ENCODE results near the gene FAM83D.

DNA sequence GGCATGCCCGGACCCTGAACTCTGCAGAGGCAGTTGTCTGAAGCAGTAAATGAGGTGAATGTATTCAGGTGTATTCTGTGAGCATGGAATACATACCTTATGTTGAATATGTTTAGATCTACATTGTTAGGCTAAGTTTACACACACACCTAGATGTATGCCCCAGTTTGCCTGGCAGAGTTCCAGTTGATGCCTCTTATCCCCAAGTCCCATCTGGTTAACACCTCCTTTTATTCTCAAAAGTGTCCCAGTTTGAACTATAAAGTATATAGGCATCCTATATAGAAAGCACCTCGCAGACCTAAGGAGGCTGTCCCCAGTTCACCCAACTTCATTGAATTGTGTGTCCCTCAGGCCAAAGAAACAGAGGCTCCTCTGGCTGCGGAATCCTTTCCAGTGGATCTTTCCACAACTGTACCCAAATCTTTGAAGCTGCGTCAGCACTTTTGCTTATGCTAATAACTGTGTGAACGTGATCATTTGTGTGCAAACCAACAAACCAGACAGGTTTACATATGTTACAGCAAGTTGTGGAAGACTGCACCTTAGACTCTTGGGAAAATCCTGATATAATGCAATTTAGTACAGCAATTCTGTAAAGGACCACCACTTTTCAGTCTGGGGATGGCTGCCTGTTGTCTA, 31.1 kb downstream of the FAM83D start:
- TF ChIP-seq, protein P1, sequence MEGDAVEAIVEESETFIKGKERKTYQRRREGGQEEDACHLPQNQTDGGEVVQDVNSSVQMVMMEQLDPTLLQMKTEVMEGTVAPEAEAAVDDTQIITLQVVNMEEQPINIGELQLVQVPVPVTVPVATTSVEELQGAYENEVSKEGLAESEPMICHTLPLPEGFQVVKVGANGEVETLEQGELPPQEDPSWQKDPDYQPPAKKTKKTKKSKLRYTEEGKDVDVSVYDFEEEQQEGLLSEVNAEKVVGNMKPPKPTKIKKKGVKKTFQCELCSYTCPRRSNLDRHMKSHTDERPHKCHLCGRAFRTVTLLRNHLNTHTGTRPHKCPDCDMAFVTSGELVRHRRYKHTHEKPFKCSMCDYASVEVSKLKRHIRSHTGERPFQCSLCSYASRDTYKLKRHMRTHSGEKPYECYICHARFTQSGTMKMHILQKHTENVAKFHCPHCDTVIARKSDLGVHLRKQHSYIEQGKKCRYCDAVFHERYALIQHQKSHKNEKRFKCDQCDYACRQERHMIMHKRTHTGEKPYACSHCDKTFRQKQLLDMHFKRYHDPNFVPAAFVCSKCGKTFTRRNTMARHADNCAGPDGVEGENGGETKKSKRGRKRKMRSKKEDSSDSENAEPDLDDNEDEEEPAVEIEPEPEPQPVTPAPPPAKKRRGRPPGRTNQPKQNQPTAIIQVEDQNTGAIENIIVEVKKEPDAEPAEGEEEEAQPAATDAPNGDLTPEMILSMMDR (IDR thresholded peaks at IDR 0.05; ENCODE audit: low read depth, low read length, poor library complexity, severe bottlenecking) = no peak
- TF ChIP-seq EZH2phosphoT487 (IDR thresholded peaks at IDR 0.05; ENCODE audit: borderline replicate concordance, low read length) = no peak
